K562 (cell line): ENCODE data around the gene HMGB3. TPM values are rescaled to one million over a fixed set of nuclear protein-coding genes. Genes with fewer than 3 reads are reported as not detected.

Experiments used
- ATAC-seq: fragments of 200-7000 bp; cut with Tn5 transposase; 3 replicates; pipeline ENCODE4 v1.9.1; 2020; ENCODE audit warnings: moderate library complexity
- BruUV-seq: library from RNA; stranded (reverse); fragments of 400-500 nt; replicated peaks from 2 replicates; lab custom pipeline; 2021; lab: Mats Ljungman, UMichigan
- CTCF ChIA-PET: fragments of 300-600 bp; formaldehyde crosslinking; extraction: SDS; loops from one replicate; lab custom pipeline; 2021; ENCODE audit warnings: low intra/inter-chr PET ratio; lab: Yijun Ruan, JAX
- POLR2A ChIA-PET: fragments of 300-600, 350-650 bp; sonication (Branson Sonifier 250); formaldehyde crosslinking; extraction: SDS; loops from one replicate; lab custom pipeline; 2021; ENCODE audit warnings: antibody characterized with exemption, inconsistent platforms; lab: Yijun Ruan, JAX
- DNase-seq, 4 experiments: peaks; one replicate each; pipeline versions ENCODE4 v3.0.0 to v3.0.0-alpha.2; 2011 to 2018; ENCODE audit warnings: low spot score in 3 of 4, mixed read lengths in 3 of 4; ENCODE audit errors: extremely low read depth in 1 of 4
- FAIRE-seq: peaks from 2 replicates; lab custom pipeline; 2011; peaks lifted over from hg19 to GRCh38; lab: Jason Lieb, UNC
- H2AFZ ChIP-seq: 2 replicates; pipeline ENCODE4 v1.6.0; 2011; ENCODE audit warnings: low read depth, low read length, control low read depth, inconsistent platforms
- H3K27ac ChIP-seq: fragments of 200-600 bp; 3 replicates; pipeline ENCODE4 v1.8.0; 2011; ENCODE audit warnings: low read depth, mild to moderate bottlenecking, control low read depth, inconsistent platforms, low read length, moderate library complexity, mixed read lengths; ENCODE audit errors: extremely low read depth
- H3K27me3 ChIP-seq, 2 experiments: fragments of 300-600 bp in 1 of 2; 2 replicates in 1 of 2; 3 replicates in 1 of 2; pipeline versions ENCODE4 v1.6.0 to v1.8.0; 2011; ENCODE audit warnings: inconsistent platforms in 2 of 2, low read length in 2 of 2, mild to moderate bottlenecking in 1 of 2, mixed read lengths in 1 of 2, moderate library complexity in 1 of 2; ENCODE audit not compliant: control insufficient read depth in 2 of 2, insufficient read depth in 2 of 2
- H3K36me3 ChIP-seq: fragments of 300-600 bp; 3 replicates; pipeline ENCODE4 v1.8.0; 2011; ENCODE audit warnings: mild to moderate bottlenecking, low read length, inconsistent platforms; ENCODE audit not compliant: control insufficient read depth, insufficient read depth
- H3K4me1 ChIP-seq, 2 experiments: fragments of 200-600 bp in 1 of 2; replicated peaks in 1 of 2; 2 replicates in 1 of 2; 3 replicates in 1 of 2; pipeline versions ENCODE4 v1.5.1 to v1.8.0; 2011; ENCODE audit warnings: inconsistent platforms in 2 of 2, low read length in 2 of 2, mild to moderate bottlenecking in 1 of 2, mixed read lengths in 1 of 2, moderate library complexity in 1 of 2; ENCODE audit not compliant: control insufficient read depth in 2 of 2, insufficient read depth in 2 of 2
- H3K4me2 ChIP-seq: 2 replicates; pipeline ENCODE4 v1.6.1; 2011; ENCODE audit warnings: low read length, control low read depth, inconsistent platforms, mixed read lengths; ENCODE audit not compliant: insufficient read depth
- H3K4me3 ChIP-seq: fragments of 200-600 bp; sonication (generic), shearing (Covaris generic); 2 replicates; pipeline ENCODE4 v1.5.1; 2016; ENCODE audit warnings: control low read depth, inconsistent platforms
- H3K79me2 ChIP-seq: fragments of 200-600 bp; 3 replicates; pipeline ENCODE4 v1.8.0; 2011; ENCODE audit warnings: low read length, inconsistent platforms; ENCODE audit not compliant: control insufficient read depth, insufficient read depth
- H3K9ac ChIP-seq, 2 experiments: 2 replicates each; pipeline versions ENCODE4 v1.6.0 to v1.6.1; 2011; ENCODE audit warnings: low read depth in 2 of 2, low read length in 2 of 2, control low read depth in 1 of 2, inconsistent platforms in 1 of 2, mild to moderate bottlenecking in 1 of 2, mixed read lengths in 1 of 2; ENCODE audit not compliant: insufficient read depth in 1 of 2
- H3K9me1 ChIP-seq: one replicate; pipeline ENCODE4 v1.6.0; 2011; ENCODE audit warnings: inconsistent platforms, mild to moderate bottlenecking, low read length, moderate library complexity; ENCODE audit not compliant: control insufficient read depth, insufficient read depth
- H3K9me3 ChIP-seq: replicated peaks from 2 replicates; pipeline ENCODE4 v1.5.1; 2011; ENCODE audit warnings: low read depth, low read length, inconsistent platforms; ENCODE audit not compliant: control insufficient read depth, insufficient read depth
- H4K20me1 ChIP-seq: replicated peaks from 2 replicates; pipeline ENCODE4 v1.6.1; 2011; ENCODE audit warnings: low read length, inconsistent platforms, mixed read lengths; ENCODE audit not compliant: control insufficient read depth, insufficient read depth
- ATF1 ChIP-seq, 2 experiments: fragments of 450-650 bp in 1 of 2; IDR thresholded peaks; 2 replicates each; pipeline ENCODE4 v1.6.1; 2016; ENCODE audit warnings: missing compliant biosample characterization in 1 of 2, missing genetic modification characterization in 1 of 2
- BACH1 ChIP-seq: fragments of 200-800 bp; sonication (Bioruptor generic); IDR thresholded peaks from 2 replicates; pipeline ENCODE4 v1.6.1; 2016; ENCODE audit warnings: missing genetic modification characterization, missing compliant biosample characterization
- CBX5 ChIP-seq: IDR thresholded peaks from 2 replicates; pipeline ENCODE4 v1.6.1; 2014; ENCODE audit warnings: low read depth, borderline replicate concordance
- CEBPG ChIP-seq, 3 experiments: fragments of 200-800 bp in 1 of 3; sonication (Bioruptor generic) in 1 of 3; sonication (generic) in 1 of 3; formaldehyde crosslinking in 1 of 3; IDR thresholded peaks in 2 of 3; conservative IDR thresholded peaks in 1 of 3; 2 replicates each; pipeline versions ENCODE4 v1.6.1 to v1.8.0; 2016 to 2022; ENCODE audit warnings: missing compliant biosample characterization in 2 of 3, missing genetic modification characterization in 2 of 3, mild to moderate bottlenecking in 1 of 3, missing genetic modification reagents in 1 of 3
- FIP1L1 ChIP-seq: fragments of 200-400 bp; formaldehyde crosslinking; IDR thresholded peaks from 2 replicates; pipeline ENCODE4 v1.6.1; 2018; ENCODE audit warnings: mild to moderate bottlenecking, low read depth, low read length; ENCODE audit not compliant: poor library complexity, severe bottlenecking
- GABPA ChIP-seq: fragments of 200-800 bp; sonication (Bioruptor generic); conservative IDR thresholded peaks from 2 replicates; pipeline ENCODE4 v1.6.1; 2016; ENCODE audit warnings: low read depth, missing genetic modification characterization, missing compliant biosample characterization
- ID3 ChIP-seq, 2 experiments: fragments of 250-450 bp in 1 of 2; fragments of 450-650 bp in 1 of 2; sonication (Bioruptor Pico) in 1 of 2; IDR thresholded peaks; 2 replicates each; pipeline versions ENCODE4 v1.6.1 to v1.8.0; 2016 to 2021; ENCODE audit warnings: mild to moderate bottlenecking in 2 of 2, moderate library complexity in 2 of 2, missing compliant biosample characterization in 1 of 2, missing genetic modification characterization in 1 of 2
- MEIS2 ChIP-seq: fragments of 450-650 bp; IDR thresholded peaks from 2 replicates; pipeline ENCODE4 v1.6.1; 2014; ENCODE audit warnings: mild to moderate bottlenecking; ENCODE audit not compliant: partially characterized antibody
- MTA2 ChIP-seq: fragments of 450-650 bp; IDR thresholded peaks from 2 replicates; pipeline ENCODE4 v1.6.1; 2016; ENCODE audit warnings: low read depth
- SOX6 ChIP-seq: fragments of 450-650 bp; IDR thresholded peaks from 2 replicates; pipeline ENCODE4 v1.6.1; 2014; ENCODE audit warnings: mild to moderate bottlenecking
- TCFL5 ChIP-seq: fragments of 250-450 bp; sonication (Bioruptor Pico); conservative IDR thresholded peaks from 2 replicates; pipeline ENCODE4 v1.6.1; 2021; ENCODE audit warnings: mild to moderate bottlenecking, moderate library complexity, matching md5 sums
- ZC3H4 ChIP-seq: sonication (generic); formaldehyde crosslinking; IDR thresholded peaks from 2 replicates; pipeline ENCODE4 v1.9.0; 2021; ENCODE audit warnings: missing genetic modification reagents, borderline replicate concordance
- ZNF175 ChIP-seq: fragments of 200-800 bp; sonication (Bioruptor generic); IDR thresholded peaks from 2 replicates; pipeline ENCODE4 v1.6.1; 2016; ENCODE audit warnings: low read depth, mild to moderate bottlenecking, missing genetic modification characterization, missing compliant biosample characterization
- WGBS: fragments of 100-300 bp; shearing (Covaris generic); methylation state at CpG from one replicate; pipeline ENCODE4 v1.1.6; 2016; ENCODE audit warnings: low coverage, mixed read lengths; ENCODE audit not compliant: insufficient coverage; ENCODE audit errors: missing lambda C conversion rate; 5-methylcytosine and 5-hydroxymethylcytosine counted together
- in situ Hi-C: fragments of 300-500 bp; cut with MboI; formaldehyde crosslinking; loops from 4 replicates; pipeline ENCODE4 v1.15.0; 2018; ENCODE audit warnings: inconsistent platforms, mixed read lengths
- intact Hi-C: fragments of 100-400 bp; cut with micrococcal nuclease; formaldehyde crosslinking; loops from 2 replicates; pipeline ENCODE4 v1.14.2; 2022
- polyA plus RNA-seq, 8 experiments: library from polyadenylated mRNA; depleted of rRNA in 4 of 8; stranded (reverse) in 5 of 8; unstranded in 3 of 8; fragments of >200 nt; fragmentation: Nextera tagmentation in 2 of 8; fragmentation: Illumina TruSeq in 1 of 8; extraction: Ambion mirVana in 2 of 8; extraction: Trizol in 1 of 8; gene quantifications; 2 replicates each; pipeline versions ENCODE4 v1.2.1 to v1.2.3, GENCODE V29; 2011 to 2014; ENCODE audit warnings: inconsistent platforms in 1 of 8, missing spikeins in 1 of 8
- total RNA-seq, 7 experiments: library from RNA; depleted of rRNA in 6 of 7; stranded (reverse); fragments of >200 nt in 6 of 7; fragmentation: Illumina TruSeq in 2 of 7; extraction: Trizol in 2 of 7; gene quantifications; 2 replicates each; pipeline versions ENCODE4 v1.2.1 to v1.2.3, GENCODE V29; 2011 to 2021; ENCODE audit warnings: low replicate concordance in 1 of 7
- TF ChIP-seq, protein P1 (sequence below): fragments of 450-650 bp; formaldehyde crosslinking; IDR thresholded peaks from 2 replicates; pipeline ENCODE4 v1.4.0; 2022; ENCODE audit warnings: mild to moderate bottlenecking, moderate library complexity

HMGB3 gene
- total and polyA plus RNA-seq, 9 of the 15 experiments (the other 6 are each of a cell fraction or from before 2014, with no cell fraction given): 36.7 to 168 (median 117) TPM

- BruUV-seq: no TSS peak
- Histone ChIP-seq H3K36me3 (no peaks in the 10 kb centered on the region), H3K79me2 (no peaks in the 10 kb centered on the region), H3K9me1 (no peaks in the 10 kb centered on the region), H3K27me3 (no peaks in the 10 kb centered on the region; a peak in 2 of 5 replicates), H4K20me1 (no peaks in the 10 kb centered on the region), H3K4me3 (no peak overlapping the region), H3K9me3 (no peaks in the 10 kb centered on the region), H2AFZ (no peak overlapping the region), H3K4me2 (no peak overlapping the region), H3K27ac (no peak overlapping the region), H3K9ac (no peak overlapping the region), H3K4me1 (no peaks in the 10 kb centered on the region)
- in situ Hi-C loops: no loop called here
- ATAC-seq: no peak
- intact Hi-C loops: no loop called here
- ChIA-PET CTCF (no interaction called here), POLR2A (no interaction called here)
- DNase-seq: no peak
- TF ChIP-seq TCFL5 (CRISPR knock-in tag) (no peak), CEBPG (CRISPR knock-in tag; IDR thresholded peaks at IDR 0.05) (no peak), CEBPG (tag; conservative IDR thresholded peaks at IDR 0.05 in 1 of 2, IDR thresholded peaks at IDR 0.05 in 1 of 2) (no peak), ATF1 (CRISPR knock-in tag; IDR thresholded peaks at IDR 0.05) (no peak), ATF1 (tag; IDR thresholded peaks at IDR 0.05) (no peak), ID3 (CRISPR knock-in tag; IDR thresholded peaks at IDR 0.05) (no peak), ID3 (tag; IDR thresholded peaks at IDR 0.05) (no peak), ZNF175 (no peak), MEIS2 (no peak), SOX6 (no peak), BACH1 (tag) (no peak), ZC3H4 (CRISPR knock-in tag) (no peak), GABPA (no peak), MTA2 (no peak), FIP1L1 (no peak), CBX5 (no peak)
- TF ChIP-seq, protein P1, sequence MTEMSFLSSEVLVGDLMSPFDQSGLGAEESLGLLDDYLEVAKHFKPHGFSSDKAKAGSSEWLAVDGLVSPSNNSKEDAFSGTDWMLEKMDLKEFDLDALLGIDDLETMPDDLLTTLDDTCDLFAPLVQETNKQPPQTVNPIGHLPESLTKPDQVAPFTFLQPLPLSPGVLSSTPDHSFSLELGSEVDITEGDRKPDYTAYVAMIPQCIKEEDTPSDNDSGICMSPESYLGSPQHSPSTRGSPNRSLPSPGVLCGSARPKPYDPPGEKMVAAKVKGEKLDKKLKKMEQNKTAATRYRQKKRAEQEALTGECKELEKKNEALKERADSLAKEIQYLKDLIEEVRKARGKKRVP (CRISPR knock-in tag): no peak
- WGBS: 0% methylated on average over 2 of the region's 2 CpGs
- FAIRE-seq: no peak
These were observed 36.7 kb downstream of the HMGB3 start for GRCh38 chrX:151019856-151020255.
